ENCODE measurements around the gene GPN1.
A peak's percentile ranks its signal among the peaks of the same experiment; 100 is the strongest.
"Not testable (repeated sequence)": the region's sequence is repeated elsewhere in the genome, so short reads cannot be mapped to it uniquely, and the experiment has no call there.

GPN1 gene

DNA sequence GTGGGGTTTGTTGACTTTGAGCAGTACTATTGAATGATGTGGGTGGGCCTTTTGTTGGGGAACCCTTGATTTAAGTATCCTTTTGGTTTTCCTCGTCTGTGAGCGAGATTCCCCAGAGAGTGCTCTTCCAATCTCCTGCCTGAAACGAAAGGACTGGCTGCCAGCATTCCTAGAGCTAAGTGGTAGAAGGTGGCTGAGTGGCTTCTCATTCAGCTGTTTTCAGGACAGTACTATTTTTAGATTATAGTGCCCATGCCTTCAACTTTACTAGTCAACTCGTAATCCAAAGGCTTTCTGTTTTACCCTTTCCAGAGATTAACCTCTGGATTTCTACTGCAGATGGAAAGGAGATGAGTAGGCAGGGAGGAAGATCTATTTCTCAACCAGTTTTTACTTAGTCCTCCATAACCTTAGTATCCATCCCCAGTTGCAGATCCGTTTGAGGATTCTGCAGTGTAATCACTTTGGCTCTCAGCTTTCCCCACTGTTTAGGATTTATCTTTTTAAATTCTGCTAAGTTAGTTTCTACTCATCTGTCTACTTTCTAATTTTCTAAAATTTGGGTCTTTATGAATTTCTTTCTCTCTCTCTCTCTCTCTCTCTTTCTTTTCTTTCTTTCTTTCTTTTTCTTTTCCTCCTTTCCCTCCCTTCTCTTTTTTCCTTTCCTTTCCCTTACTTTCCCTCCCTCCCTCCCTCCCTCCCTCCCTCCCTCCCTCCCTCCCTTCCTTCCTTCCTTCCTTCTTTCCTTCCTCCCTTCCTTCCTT lies 44.1 kb downstream of the GPN1 start:
- DNase-seq (ENCODE audit: low read depth in 2 of 2) = no peak

- DNase-seq (ENCODE audit: low read depth in 2 of 2) = no peak
Observed at GRCh38 chr2:27680571-27680970, 51.7 kb downstream of the GPN1 start.

GRCh38 chr2:27681841-27682240 lies 53.0 kb downstream of the GPN1 start:
- DNase-seq (ENCODE audit: low read depth in 2 of 2) = no peak

- DNase-seq (ENCODE audit: low read depth in 2 of 2) = not testable (repeated sequence)
Observed at GRCh38 chr2:27682334-27682771, 53.5 kb downstream of the GPN1 start.

DNA sequence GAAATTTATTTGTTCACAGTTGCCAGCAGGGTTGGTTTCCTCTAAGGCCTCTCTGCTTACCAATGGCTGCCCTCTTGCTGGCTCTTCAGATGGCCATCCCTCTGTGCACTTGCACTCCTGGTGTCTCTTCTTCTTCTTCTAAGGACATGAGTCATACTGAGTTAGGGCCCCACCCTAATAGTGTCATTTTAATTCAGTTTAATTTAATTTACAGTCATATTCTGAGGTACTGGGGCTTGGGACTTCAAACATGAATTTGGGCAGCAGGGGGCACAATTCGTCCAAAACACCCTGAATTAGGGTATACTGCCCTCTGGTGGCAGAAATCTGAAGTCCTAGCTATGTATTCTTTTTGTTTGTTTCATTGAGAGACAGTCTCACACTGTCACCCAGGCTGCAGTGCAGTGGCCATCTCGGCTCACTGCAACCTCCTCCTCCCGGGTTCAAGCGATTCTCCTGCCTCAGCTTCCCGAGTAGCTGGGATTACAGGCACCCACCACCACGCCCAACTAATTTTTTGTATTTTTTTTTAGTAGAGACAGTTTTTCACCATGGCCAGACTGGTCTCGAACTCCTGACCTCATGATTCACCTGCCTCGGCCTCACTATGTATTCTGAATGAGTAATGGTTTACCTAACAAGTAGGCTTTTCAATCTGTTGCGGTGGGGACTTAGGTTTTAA lies 54.7 kb downstream of the GPN1 start:
- peak; percentile 72 to 86 for DNase-seq (ENCODE audit: low read depth in 2 of 2)

DNA sequence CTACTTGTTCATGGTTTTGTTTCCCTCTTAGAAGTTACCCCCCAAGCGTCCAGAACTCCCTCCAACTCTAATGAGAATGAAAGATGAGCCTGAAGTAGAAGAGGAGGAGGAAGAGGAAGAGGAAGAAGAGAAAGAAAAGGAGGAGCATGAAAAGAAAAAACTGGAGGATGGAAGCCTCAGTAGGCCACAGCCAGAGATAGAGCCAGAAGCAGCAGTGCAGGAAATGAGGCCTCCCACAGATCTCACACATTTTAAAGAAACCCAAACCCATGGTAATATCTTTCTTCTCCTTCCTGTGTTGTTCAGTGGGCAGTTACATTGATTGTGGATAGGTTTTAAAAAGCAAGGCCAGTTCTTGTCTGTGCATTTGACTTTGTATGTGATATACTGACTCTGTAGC lies 56.2 kb downstream of the GPN1 start:
- DNase-seq (ENCODE audit: low read depth in 2 of 2) = not testable (repeated sequence)

- DNase-seq (ENCODE audit: low read depth in 2 of 2) = no peak
Observed at GRCh38 chr2:27685577-27685976, 56.7 kb downstream of the GPN1 start.

- no peak for DNase-seq (ENCODE audit: low read depth in 2 of 2)
Observed at GRCh38 chr2:27687232-27687631, 58.4 kb downstream of the GPN1 start.

- DNase-seq (ENCODE audit: low read depth in 2 of 2) = no peak
Observed at GRCh38 chr2:27689424-27689823, 60.6 kb downstream of the GPN1 start.

- DNase-seq (ENCODE audit: low read depth in 2 of 2) = no peak
Observed at GRCh38 chr2:27690052-27690451, 61.2 kb downstream of the GPN1 start.

GRCh38 chr2:27697660-27698059 lies 68.8 kb downstream of the GPN1 start:
- DNase-seq (ENCODE audit: low read depth in 2 of 2) = no peak

All from stimulated activated CD4-positive, alpha-beta T cell treated with anti-CD3 and anti-CD28 coated beads, Interleukin-12 subunit alpha, Interleukin-12 subunit beta, amount 100 ng/mL, for 24 hours (primary cell).